Caco-2 (cell line): ENCODE data around the gene MEGF8. TPM values are rescaled to one million over a fixed set of nuclear protein-coding genes. Genes with fewer than 3 reads are reported as not detected.

Experiments
- BruUV-seq: library from RNA; stranded (reverse); fragments of 400-500 nt; replicated peaks from 2 replicates; lab custom pipeline; 2021; lab: Mats Ljungman, UMichigan
- CTCF ChIA-PET: fragments of 300-600 bp; sonication (Branson Sonifier 250); formaldehyde crosslinking; loops from one replicate; lab custom pipeline; 2022; ENCODE audit warnings: antibody characterized with exemption; lab: Charles Lee
- POLR2A ChIA-PET: fragments of 300-600 bp; sonication (Branson Sonifier 250); formaldehyde crosslinking; loops from one replicate; lab custom pipeline; 2022; ENCODE audit warnings: antibody characterized with exemption; lab: Charles Lee
- DNase-seq, 2 experiments: peaks; one replicate each; pipeline versions ENCODE4 v3.0.0 to v3.0.0-alpha.2; 2020 to 2022
- H3K27me3 ChIP-seq: replicated peaks from 2 replicates; pipeline ENCODE4 v1.6.0; 2011; ENCODE audit warnings: low read length; ENCODE audit not compliant: control insufficient read depth, insufficient read depth
- H3K36me3 ChIP-seq: 2 replicates; pipeline ENCODE4 v1.5.1; 2011; ENCODE audit warnings: low read length; ENCODE audit not compliant: control insufficient read depth, insufficient read depth
- H3K4me1 ChIP-seq: fragments of 250-450 bp; sonication (Bioruptor Pico); 2 replicates; pipeline ENCODE4 v1.5.1; 2020; ENCODE audit warnings: mild to moderate bottlenecking
- H3K4me3 ChIP-seq: 2 replicates; pipeline ENCODE4 v1.5.1; 2011; ENCODE audit warnings: low read depth, mild to moderate bottlenecking, control low read depth, low read length
- H3K9me3 ChIP-seq: fragments of 250-450 bp; sonication (Bioruptor Pico); 2 replicates; pipeline ENCODE4 v1.5.1; 2020; ENCODE audit warnings: mild to moderate bottlenecking, moderate library complexity
- H3K27ac Mint-ChIP-seq: one replicate; pipeline ENCODE4 v1.8.0; 2022; ENCODE audit warnings: mixed read lengths; ENCODE audit not compliant: unreplicated experiment
- H3K27me3 Mint-ChIP-seq: one replicate; pipeline ENCODE4 v1.8.0; 2022; ENCODE audit warnings: mixed read lengths; ENCODE audit not compliant: insufficient read depth, unreplicated experiment
- H3K36me3 Mint-ChIP-seq: one replicate; pipeline ENCODE4 v1.8.0; 2022; ENCODE audit warnings: mild to moderate bottlenecking, mixed read lengths; ENCODE audit not compliant: insufficient read depth, unreplicated experiment
- H3K4me1 Mint-ChIP-seq: one replicate; pipeline ENCODE4 v1.8.0; 2022; ENCODE audit warnings: low read depth, mixed read lengths; ENCODE audit not compliant: unreplicated experiment
- H3K4me3 Mint-ChIP-seq: one replicate; pipeline ENCODE4 v1.8.0; 2022; ENCODE audit warnings: mild to moderate bottlenecking, moderate library complexity, mixed read lengths; ENCODE audit not compliant: unreplicated experiment
- H3K9me3 Mint-ChIP-seq: one replicate; pipeline ENCODE4 v1.8.0; 2022; ENCODE audit warnings: mixed read lengths; ENCODE audit not compliant: unreplicated experiment
- CTCF ChIP-seq, 2 experiments: fragments of 200-600 bp in 1 of 2; IDR thresholded peaks; 1 replicate in 1 of 2; 2 replicates in 1 of 2; pipeline versions ENCODE4 v1.5.1 to v1.8.0; 2011 to 2022; ENCODE audit warnings: antibody characterized with exemption in 1 of 2, control low read depth in 1 of 2, inconsistent platforms in 1 of 2, low read depth in 1 of 2, low read length in 1 of 2, mild to moderate bottlenecking in 1 of 2, moderate library complexity in 1 of 2; ENCODE audit not compliant: insufficient read depth in 1 of 2, severe bottlenecking in 1 of 2, unreplicated experiment in 1 of 2
- intact Hi-C: fragments of 100-400 bp; cut with micrococcal nuclease; formaldehyde crosslinking; loops from one replicate; pipeline ENCODE4 v1.10.0; 2022; ENCODE audit not compliant: unreplicated experiment
- total RNA-seq: library from RNA; stranded (reverse); gene quantifications from 2 replicates; pipeline ENCODE4 v1.2.3, GENCODE V29; 2022

MEGF8 gene
- total RNA-seq, 1 experiment from 2014 or later = 17.9 TPM

GRCh38 chr19:42419309-42419708 is 93.9 kb downstream of the MEGF8 start:
- CTCF ChIA-PET = interaction anchor here (0.6 to 1.2 kb wide), 3 partner anchors 13 to 82 kb away, joined by 3 read pairs; no protein-coding TSS in a partner anchor

GRCh38 chr19:42420055-42420544 is 94.7 kb downstream of the MEGF8 start:
- intact Hi-C loops = no loop called here
- Mint-ChIP-seq H3K27me3 (no peaks in the 10 kb centered on the region), H3K4me1 (peaks cover 15% of the 10 kb centered on the region), H3K4me3 (no peak overlapping the region), H3K27ac (no peak overlapping the region), H3K9me3 (no peaks in the 10 kb centered on the region), H3K36me3 (peaks cover 17% of the 10 kb centered on the region)
- POLR2A ChIA-PET = interaction anchor here (0.6 kb wide), 1 partner anchor 23 kb away, joined by 3 read pairs; no protein-coding TSS in a partner anchor
- Histone ChIP-seq H3K36me3 (no peaks in the 10 kb centered on the region), H3K4me3 (no peak overlapping the region), H3K9me3 (no peaks in the 10 kb centered on the region), H3K27me3 (no peaks in the 10 kb centered on the region), H3K4me1 (peaks cover 14% of the 10 kb centered on the region)
- TF ChIP-seq CTCF (IDR thresholded peaks at IDR 0.05; ENCODE audit: insufficient read depth in 1 of 2, low read depth in 1 of 2, low read length in 1 of 2, severe bottlenecking in 1 of 2, unreplicated experiment in 1 of 2) = peak; percentile 90
- peak; percentile 71 to 81 for DNase-seq
- CTCF ChIA-PET = interaction anchor here (0.6 to 1.2 kb wide), 8 partner anchors 13 to 1671 kb away, joined by 3 to 9 read pairs (median 3); no protein-coding TSS in a partner anchor
- no TSS peak for BruUV-seq

More at GRCh38 chr19:42419309-42419708, 93.9 kb downstream of the MEGF8 start:
- H3K36me3 ChIP-seq = no peaks in the 10 kb centered on the region
- intact Hi-C loops = no loop called here
- no peak overlapping the region for H3K4me3 ChIP-seq
- H3K4me1 ChIP-seq = peaks cover 11% of the 10 kb centered on the region
- H3K27me3 ChIP-seq = no peaks in the 10 kb centered on the region
- peaks cover 15% of the 10 kb centered on the region for H3K4me1 Mint-ChIP-seq
- no peaks in the 10 kb centered on the region for H3K9me3 ChIP-seq
- H3K4me3 Mint-ChIP-seq = no peak overlapping the region
- no peaks in the 10 kb centered on the region for H3K9me3 Mint-ChIP-seq
- DNase-seq = no peak
- POLR2A ChIA-PET = no interaction called here
- H3K36me3 Mint-ChIP-seq = peaks cover 11% of the 10 kb centered on the region
- H3K27ac Mint-ChIP-seq = no peak overlapping the region
- TF ChIP-seq CTCF (IDR thresholded peaks at IDR 0.05; ENCODE audit: insufficient read depth in 1 of 2, low read depth in 1 of 2, low read length in 1 of 2, severe bottlenecking in 1 of 2, unreplicated experiment in 1 of 2) = no peak
- H3K27me3 Mint-ChIP-seq = no peaks in the 10 kb centered on the region
- BruUV-seq = no TSS peak

GRCh38 chr19:42421101-42421500 is 95.7 kb downstream of the MEGF8 start:
- no peaks in the 10 kb centered on the region for H3K9me3 Mint-ChIP-seq
- peaks cover 15% of the 10 kb centered on the region for H3K4me1 Mint-ChIP-seq
- DNase-seq = no peak
- no peak for TF ChIP-seq CTCF (IDR thresholded peaks at IDR 0.05; ENCODE audit: insufficient read depth in 1 of 2, low read depth in 1 of 2, low read length in 1 of 2, severe bottlenecking in 1 of 2, unreplicated experiment in 1 of 2)
- no peak overlapping the region for H3K4me3 Mint-ChIP-seq
- intact Hi-C loops = no loop called here
- H3K27me3 Mint-ChIP-seq = no peaks in the 10 kb centered on the region
- POLR2A ChIA-PET = no interaction called here
- CTCF ChIA-PET = no interaction called here
- no TSS peak for BruUV-seq
- Histone ChIP-seq H3K27me3 (no peaks in the 10 kb centered on the region), H3K36me3 (no peaks in the 10 kb centered on the region), H3K4me1 (peaks cover 14% of the 10 kb centered on the region), H3K9me3 (no peaks in the 10 kb centered on the region), H3K4me3 (no peak overlapping the region)
- no peak overlapping the region for H3K27ac Mint-ChIP-seq
- H3K36me3 Mint-ChIP-seq = peaks cover 17% of the 10 kb centered on the region
